ENCODE results near the gene C14orf119.

C14orf119 gene

DNA sequence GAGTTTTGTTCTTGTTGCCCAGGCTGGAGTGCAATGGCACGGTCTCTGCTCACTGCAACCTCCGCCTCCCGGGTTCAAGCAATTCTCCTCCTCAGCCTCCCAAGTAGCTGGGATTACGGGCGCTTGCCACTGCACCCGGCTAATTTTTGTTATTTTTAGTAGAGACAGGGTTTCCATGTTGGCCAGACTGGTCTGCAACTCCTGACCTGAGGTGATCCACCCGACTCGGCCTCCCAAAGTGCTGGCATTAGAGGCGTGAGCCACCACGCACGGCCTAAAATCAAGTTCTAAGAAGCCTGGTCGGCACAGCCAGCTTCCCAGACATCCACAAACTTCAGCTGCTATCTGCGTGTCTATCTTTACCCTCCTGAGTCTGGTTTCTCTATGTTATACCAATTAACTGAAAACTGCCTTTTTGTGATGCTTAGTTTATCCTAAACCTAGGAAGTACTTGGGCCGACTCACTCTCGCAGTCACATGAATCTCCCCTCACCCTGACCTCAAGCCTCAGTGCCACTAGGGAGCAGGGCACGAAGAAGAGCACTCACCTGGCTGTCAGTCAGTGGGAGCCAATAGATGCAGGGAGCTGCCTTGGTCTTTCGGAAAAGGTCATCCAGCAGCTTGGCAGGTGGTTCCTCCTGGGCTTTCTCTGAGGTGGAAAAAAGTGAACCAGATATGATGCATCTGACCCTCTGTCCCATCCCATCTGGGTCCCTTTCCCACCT, 34.6 kb upstream of the C14orf119 start:
- no peak for DNase-seq (ENCODE audit: low spot score)

- peak; percentile 79 for DNase-seq (ENCODE audit: low spot score)
Measured at GRCh38 chr14:23062002-23062401, 33.3 kb upstream of the C14orf119 start.

DNA sequence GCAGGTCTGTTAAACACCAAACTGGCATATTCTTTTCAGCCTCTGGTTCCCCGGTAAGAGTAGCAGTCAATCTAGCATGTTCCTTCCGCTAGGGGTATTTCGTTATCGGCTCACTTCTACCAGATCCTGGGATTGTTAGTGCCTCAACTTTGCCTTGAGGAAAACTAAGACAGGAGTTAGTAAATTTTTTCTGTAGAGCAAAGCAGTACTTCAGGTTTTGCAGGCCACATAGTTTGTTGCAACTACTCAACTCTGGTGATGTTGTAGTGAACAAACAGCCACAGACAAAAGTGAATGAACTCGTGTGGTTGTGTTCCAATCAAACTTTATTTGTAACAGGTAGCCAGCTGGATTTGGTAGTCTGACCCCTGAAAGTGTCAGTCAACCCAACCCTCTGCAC, 31.7 kb upstream of the C14orf119 start:
- no peak for DNase-seq (ENCODE audit: low spot score)

- DNase-seq (ENCODE audit: low spot score) = no peak
Measured at GRCh38 chr14:23066368-23066767, 28.9 kb upstream of the C14orf119 start.

- no peak for DNase-seq (ENCODE audit: low spot score)
Measured at GRCh38 chr14:23066855-23067744, 28.2 kb upstream of the C14orf119 start.

- no peak for DNase-seq (ENCODE audit: low spot score)
Measured at GRCh38 chr14:23067847-23068788, 27.2 kb upstream of the C14orf119 start.

DNA sequence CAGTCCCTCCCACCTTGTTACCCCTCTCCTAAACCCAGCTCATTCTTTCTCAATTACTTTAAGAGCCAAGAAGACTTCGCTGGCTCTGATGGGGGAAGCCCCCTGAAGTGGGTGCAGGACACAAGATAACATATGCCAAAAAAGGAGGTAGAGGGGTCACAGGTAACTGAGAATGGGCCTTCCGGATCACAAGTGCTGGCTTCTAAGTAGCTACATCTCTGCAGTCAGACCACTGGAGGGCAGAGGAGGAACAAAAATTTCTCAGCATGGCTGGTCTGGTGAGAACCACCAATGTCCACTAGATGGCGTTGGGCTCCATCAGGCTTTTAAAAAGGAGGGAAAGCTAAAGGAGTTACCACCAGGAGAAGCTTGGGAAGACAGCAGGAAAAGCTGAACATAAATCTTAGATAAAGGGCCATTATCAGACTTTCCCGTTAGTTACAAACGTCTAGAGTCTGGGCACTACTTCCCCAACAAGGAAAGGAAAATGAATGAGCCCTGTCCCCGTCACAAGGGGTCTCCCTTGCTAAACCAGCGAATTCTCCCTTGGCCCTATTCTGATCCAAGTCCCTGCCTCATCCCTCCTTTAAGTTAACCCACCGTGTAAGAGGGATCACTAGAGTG, 26.4 kb upstream of the C14orf119 start:
- DNase-seq (ENCODE audit: low spot score) = peak; percentile 95

GRCh38 chr14:23069413-23069806, 25.9 kb upstream of the C14orf119 start:
- DNase-seq (ENCODE audit: low spot score) = no peak

- no peak for DNase-seq (ENCODE audit: low spot score)
Measured at GRCh38 chr14:23070262-23071129, 24.8 kb upstream of the C14orf119 start.

DNA sequence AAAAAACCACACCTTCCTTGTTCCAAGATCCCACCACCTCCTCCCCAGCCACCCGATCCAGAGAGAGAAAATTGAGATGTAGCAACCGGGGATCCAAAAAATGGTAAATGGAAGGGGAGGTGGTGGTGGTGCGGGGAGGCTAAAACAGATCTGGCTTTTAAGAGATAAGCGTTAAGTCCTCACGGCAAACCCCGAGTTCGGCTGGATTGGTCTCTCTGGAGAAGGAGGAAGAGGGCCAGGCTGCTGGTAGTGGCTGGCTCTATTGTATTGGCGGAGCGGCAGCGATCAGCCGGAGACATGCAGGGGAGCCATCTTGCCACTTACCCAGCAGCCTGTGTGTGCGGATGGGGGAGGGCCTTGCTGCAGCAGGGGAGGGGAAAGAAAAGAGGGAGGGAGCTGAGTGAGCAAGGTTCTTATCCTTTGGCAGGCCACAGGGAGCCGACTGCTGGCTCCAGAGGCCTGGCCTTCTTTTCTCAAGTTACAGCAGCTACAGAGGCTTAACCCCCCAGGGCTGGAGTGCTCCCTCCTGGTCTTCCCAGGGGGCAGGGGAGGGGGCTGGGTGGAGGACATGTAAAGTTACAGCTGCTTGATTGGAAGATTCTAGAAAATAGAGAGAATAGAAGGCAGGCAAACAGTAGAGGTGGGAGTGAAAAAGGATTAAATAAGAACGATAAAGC, 23.9 kb upstream of the C14orf119 start:
- peak; percentile 90 for DNase-seq (ENCODE audit: low spot score)

GRCh38 chr14:23071921-23072539, 23.3 kb upstream of the C14orf119 start:
- DNase-seq (ENCODE audit: low spot score) = no peak

DNA sequence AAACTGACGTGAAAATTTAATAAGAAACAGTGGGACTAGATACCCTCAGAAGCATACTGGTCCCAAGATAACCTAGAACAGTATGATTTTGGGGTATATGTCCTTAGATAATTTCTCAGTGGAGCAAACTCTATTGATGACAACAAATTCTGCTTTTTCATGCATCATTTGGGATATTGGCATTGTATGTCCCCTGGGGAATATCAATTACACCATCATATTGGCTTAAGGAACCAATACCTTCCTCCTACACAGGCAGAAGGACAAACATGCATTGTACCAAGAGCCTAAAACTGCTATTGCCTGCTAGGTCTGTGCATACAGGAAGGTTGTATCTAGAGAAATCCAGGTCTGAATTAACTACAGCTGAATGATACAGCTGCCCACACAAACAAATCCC, 20.4 kb upstream of the C14orf119 start:
- DNase-seq (ENCODE audit: low spot score) = no peak

DNA sequence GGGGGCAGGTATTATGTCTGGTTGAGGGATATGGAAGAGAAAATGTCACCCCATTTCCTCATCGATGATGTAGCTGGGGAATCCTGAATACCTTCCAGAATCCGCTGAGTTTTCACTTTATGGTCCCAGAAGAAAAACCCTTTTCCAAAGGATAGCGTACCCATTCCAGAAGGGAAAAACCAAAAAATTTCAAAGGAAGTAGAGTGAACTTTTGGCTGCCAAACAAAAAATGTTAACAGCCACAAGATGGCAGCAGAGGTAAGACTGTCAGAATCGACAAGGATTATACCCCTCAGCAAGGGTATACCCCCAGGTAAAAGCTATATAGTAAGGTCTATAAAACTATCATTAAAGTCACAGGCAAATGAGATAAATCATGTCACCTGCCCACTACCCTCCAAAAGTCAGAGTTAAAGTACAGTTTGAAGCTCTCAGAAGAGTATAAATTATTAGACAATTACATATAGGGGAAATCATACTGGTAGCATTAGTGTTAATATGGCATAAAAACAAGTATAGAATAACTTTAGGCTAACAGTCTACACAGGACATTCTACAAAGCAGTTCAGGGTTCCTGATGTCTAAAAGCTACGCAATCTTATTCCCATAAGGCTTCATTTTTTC, 18.4 kb upstream of the C14orf119 start:
- no peak for DNase-seq (ENCODE audit: low spot score)

GRCh38 chr14:23077962-23078361, 17.3 kb upstream of the C14orf119 start:
- no peak for DNase-seq (ENCODE audit: low spot score)

GRCh38 chr14:23078692-23079116, 16.6 kb upstream of the C14orf119 start:
- DNase-seq (ENCODE audit: low spot score) = peak; percentile 84

GRCh38 chr14:23079716-23080115, 15.6 kb upstream of the C14orf119 start:
- DNase-seq (ENCODE audit: low spot score) = no peak

- no peak for DNase-seq (ENCODE audit: low spot score)
Measured at GRCh38 chr14:23080474-23080873, 14.8 kb upstream of the C14orf119 start.

GRCh38 chr14:23085458-23085857, 9.8 kb upstream of the C14orf119 start:
- DNase-seq (ENCODE audit: low spot score) = no peak

- no peak for DNase-seq (ENCODE audit: low spot score)
Measured at GRCh38 chr14:23086565-23086964, 8.7 kb upstream of the C14orf119 start.

Measured in COLO829 (cell line).